Duodenal mucosa (tissue), 2 donors: ENCODE data around the gene PRSS2.

Experiments used
- H3K27ac ChIP-seq: one replicate; pipeline ENCODE4 v1.7.0; 2013; ENCODE audit warnings: low read depth, low read length
- H3K27me3 ChIP-seq, 2 donors: one replicate each; pipeline ENCODE4 v1.7.0; 2013; ENCODE audit warnings: low read length in 2 of 2, control low read depth in 1 of 2; ENCODE audit not compliant: insufficient read depth in 2 of 2, control insufficient read depth in 1 of 2
- H3K36me3 ChIP-seq, 2 donors: one replicate each; pipeline ENCODE4 v1.7.0; 2013; ENCODE audit warnings: low read length in 2 of 2, control low read depth in 1 of 2; ENCODE audit not compliant: insufficient read depth in 2 of 2, control insufficient read depth in 1 of 2
- H3K4me1 ChIP-seq, 2 donors: one replicate each; pipeline ENCODE4 v1.7.0; 2013; ENCODE audit warnings: low read length in 2 of 2, control low read depth in 1 of 2; ENCODE audit not compliant: insufficient read depth in 2 of 2, control insufficient read depth in 1 of 2
- H3K4me3 ChIP-seq, 2 donors: one replicate each; pipeline ENCODE4 v1.7.0; 2013; ENCODE audit warnings: low read length in 2 of 2, low read depth in 1 of 2
- H3K9ac ChIP-seq, 2 donors: one replicate each; pipeline ENCODE4 v1.7.0; 2013; ENCODE audit warnings: low read length in 2 of 2, low read depth in 1 of 2
- H3K9me3 ChIP-seq, 2 donors: one replicate each; pipeline ENCODE4 v1.7.0; 2013; ENCODE audit warnings: low read length in 2 of 2, control low read depth in 1 of 2; ENCODE audit not compliant: control insufficient read depth in 1 of 2

The PRSS2 gene

GRCh38 chr7:142785841-142786250 is 15.1 kb downstream of the PRSS2 start:
- Histone ChIP-seq H3K9ac (no peak overlapping the region), H3K27me3 (no peaks in the 10 kb centered on the region), H3K4me3 (no peak overlapping the region), H3K27ac (no peak overlapping the region), H3K4me1 (no peaks in the 10 kb centered on the region), H3K36me3 (no peaks in the 10 kb centered on the region), H3K9me3 (no peaks in the 10 kb centered on the region)

- peaks cover 0 to 1% of the 10 kb centered on the region in 2 donors for H3K27me3 ChIP-seq
- no peaks in the 10 kb centered on the region for H3K4me1 ChIP-seq
- peak overlapping the region; percentile 2 for H3K27ac ChIP-seq
- no peak overlapping the region for H3K4me3 ChIP-seq
- peak overlapping the region in 1 of 2 donors; percentile 25 for H3K9ac ChIP-seq
- H3K36me3 ChIP-seq = no peaks in the 10 kb centered on the region
- no peaks in the 10 kb centered on the region for H3K9me3 ChIP-seq
These were observed 16.4 kb downstream of the PRSS2 start for GRCh38 chr7:142787034-142787768.

GRCh38 chr7:142787783-142788182 is 17.0 kb downstream of the PRSS2 start:
- Histone ChIP-seq H3K4me3 (no peak overlapping the region), H3K27ac (peak overlapping the region; percentile 2), H3K9ac (peak overlapping the region in 1 of 2 donors; percentile 25), H3K4me1 (no peaks in the 10 kb centered on the region), H3K9me3 (no peaks in the 10 kb centered on the region), H3K36me3 (no peaks in the 10 kb centered on the region), H3K27me3 (peaks cover 0 to 7% of the 10 kb centered on the region in 2 donors)

- no peaks in the 10 kb centered on the region for H3K4me1 ChIP-seq
- no peak overlapping the region for H3K27ac ChIP-seq
- H3K27me3 ChIP-seq = peaks cover 0 to 12% of the 10 kb centered on the region in 2 donors
- no peaks in the 10 kb centered on the region for H3K36me3 ChIP-seq
- no peaks in the 10 kb centered on the region for H3K9me3 ChIP-seq
- peak overlapping the region; percentile 32 to 46 for H3K9ac ChIP-seq
- H3K4me3 ChIP-seq = peak overlapping the region; percentile 19 to 34
These were observed 17.8 kb downstream of the PRSS2 start for GRCh38 chr7:142788303-142789289.

- Histone ChIP-seq H3K27ac (no peak overlapping the region), H3K36me3 (no peaks in the 10 kb centered on the region), H3K4me1 (no peaks in the 10 kb centered on the region), H3K4me3 (peak overlapping the region in 1 of 2 donors; percentile 34), H3K9ac (peak overlapping the region in 1 of 2 donors; percentile 46), H3K9me3 (no peaks in the 10 kb centered on the region), H3K27me3 (peaks cover 0 to 19% of the 10 kb centered on the region in 2 donors)
These were observed 18.7 kb downstream of the PRSS2 start for GRCh38 chr7:142789441-142789840.

- peak overlapping the region in 1 of 2 donors; percentile 17 for H3K4me3 ChIP-seq
- no peak overlapping the region for H3K27ac ChIP-seq
These were observed 19.3 kb downstream of the PRSS2 start for GRCh38 chr7:142790056-142790455.

DNA sequence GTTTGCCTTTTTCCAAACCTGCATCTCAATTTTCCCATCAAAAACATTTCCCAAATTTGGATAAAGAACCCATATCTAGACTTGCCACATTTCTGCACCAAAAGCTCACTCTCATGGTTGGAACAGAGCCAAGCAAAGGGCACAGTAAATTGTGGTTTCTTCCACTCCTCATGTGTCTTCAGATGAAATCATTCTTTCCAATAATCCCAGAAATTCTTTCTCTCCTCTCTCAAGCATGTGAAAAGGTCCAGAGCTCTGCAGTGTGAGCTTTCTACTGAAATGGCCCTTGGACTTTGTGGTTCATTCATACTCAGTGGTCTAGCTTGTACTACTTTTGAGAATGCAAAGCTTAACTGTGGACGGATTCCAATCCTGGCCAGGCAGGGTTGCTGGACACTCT is 19.8 kb downstream of the PRSS2 start:
- H3K9me3 ChIP-seq = no peaks in the 10 kb centered on the region
- no peak overlapping the region for H3K27ac ChIP-seq
- no peaks in the 10 kb centered on the region for H3K36me3 ChIP-seq
- no peaks in the 10 kb centered on the region for H3K4me1 ChIP-seq
- peaks cover 8 to 30% of the 10 kb centered on the region in 2 donors for H3K27me3 ChIP-seq
- H3K4me3 ChIP-seq = no peak overlapping the region
- no peak overlapping the region for H3K9ac ChIP-seq

More at GRCh38 chr7:142790056-142790455, 19.3 kb downstream of the PRSS2 start:
- Histone ChIP-seq H3K9me3 (no peaks in the 10 kb centered on the region), H3K27me3 (peaks cover 3 to 25% of the 10 kb centered on the region in 2 donors), H3K36me3 (no peaks in the 10 kb centered on the region), H3K9ac (no peak overlapping the region), H3K4me1 (no peaks in the 10 kb centered on the region)

GRCh38 chr7:142791502-142791901 is 20.7 kb downstream of the PRSS2 start:
- Histone ChIP-seq H3K9ac (no peak overlapping the region), H3K9me3 (no peaks in the 10 kb centered on the region), H3K27ac (no peak overlapping the region), H3K4me3 (no peak overlapping the region), H3K27me3 (peaks cover 17 to 39% of the 10 kb centered on the region in 2 donors), H3K4me1 (no peaks in the 10 kb centered on the region), H3K36me3 (no peaks in the 10 kb centered on the region)

GRCh38 chr7:142792129-142792528 is 21.4 kb downstream of the PRSS2 start:
- Histone ChIP-seq H3K4me3 (no peak overlapping the region), H3K9ac (no peak overlapping the region), H3K36me3 (no peaks in the 10 kb centered on the region), H3K4me1 (peaks cover 0 to under 1% of the 10 kb centered on the region in 2 donors), H3K9me3 (no peaks in the 10 kb centered on the region), H3K27ac (no peak overlapping the region), H3K27me3 (peaks cover 22 to 45% of the 10 kb centered on the region in 2 donors)

DNA sequence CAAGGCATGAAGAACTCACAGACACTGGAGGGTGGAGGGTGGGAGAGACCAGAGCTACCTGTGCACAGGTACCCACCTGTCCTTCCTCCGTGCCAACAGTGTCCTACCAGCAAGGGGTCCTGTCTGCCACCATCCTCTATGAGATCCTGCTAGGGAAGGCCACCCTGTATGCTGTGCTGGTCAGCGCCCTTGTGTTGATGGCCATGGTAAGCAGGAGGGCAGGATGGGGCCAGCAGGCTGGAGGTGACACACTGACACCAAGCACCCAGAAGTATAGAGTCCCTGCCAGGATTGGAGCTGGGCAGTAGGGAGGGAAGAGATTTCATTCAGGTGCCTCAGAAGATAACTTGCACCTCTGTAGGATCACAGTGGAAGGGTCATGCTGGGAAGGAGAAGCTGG is 21.8 kb downstream of the PRSS2 start:
- H3K36me3 ChIP-seq = no peaks in the 10 kb centered on the region
- no peak overlapping the region for H3K9ac ChIP-seq
- H3K4me3 ChIP-seq = no peak overlapping the region
- peaks cover 27 to 50% of the 10 kb centered on the region in 2 donors for H3K27me3 ChIP-seq
- H3K27ac ChIP-seq = no peak overlapping the region
- H3K9me3 ChIP-seq = no peaks in the 10 kb centered on the region
- H3K4me1 ChIP-seq = peaks cover 1 to 5% of the 10 kb centered on the region in 2 donors
